Osteocyte (in vitro differentiated cells): ENCODE results near the gene PRELID3B. TPM values are rescaled to one million over a fixed set of nuclear protein-coding genes. Genes with fewer than 3 reads are reported as not detected.
"Not testable (repeated sequence)": the region's sequence is repeated elsewhere in the genome, so short reads cannot be mapped to it uniquely, and the experiment has no call there.

ENCODE experiments used
- DNase-seq: peaks from one replicate; pipeline ENCODE4 v3.0.0; 2021; ENCODE audit warnings: mixed read lengths; ENCODE audit not compliant: unreplicated experiment; ENCODE audit errors: extremely low spot score
- H3K27ac Mint-ChIP-seq: one replicate; pipeline ENCODE4 v1.8.0; 2021; ENCODE audit warnings: mild to moderate bottlenecking, mixed read lengths; ENCODE audit not compliant: unreplicated experiment
- H3K27me3 Mint-ChIP-seq: one replicate; pipeline ENCODE4 v1.8.0; 2021; ENCODE audit warnings: mixed read lengths; ENCODE audit not compliant: unreplicated experiment
- H3K36me3 Mint-ChIP-seq: one replicate; pipeline ENCODE4 v1.8.0; 2021; ENCODE audit warnings: mixed read lengths; ENCODE audit not compliant: unreplicated experiment
- H3K4me1 Mint-ChIP-seq: one replicate; pipeline ENCODE4 v1.8.0; 2021; ENCODE audit warnings: mixed read lengths; ENCODE audit not compliant: unreplicated experiment
- H3K4me3 Mint-ChIP-seq: one replicate; pipeline ENCODE4 v1.8.0; 2021; ENCODE audit warnings: mild to moderate bottlenecking, moderate library complexity, mixed read lengths; ENCODE audit not compliant: unreplicated experiment
- H3K9me3 Mint-ChIP-seq: one replicate; pipeline ENCODE4 v1.8.0; 2021; ENCODE audit warnings: mixed read lengths; ENCODE audit not compliant: unreplicated experiment
- total RNA-seq: library from RNA; stranded (reverse); gene quantifications from 2 replicates; pipeline ENCODE4 v1.2.1, GENCODE V29; 2021
- TF ChIP-seq, protein P1 (sequence below): fragments of 200-600 bp; sonication (generic); IDR thresholded peaks from 2 replicates; pipeline ENCODE4 v1.5.0; 2021; ENCODE audit warnings: antibody characterized with exemption, mild to moderate bottlenecking, moderate library complexity

PRELID3B gene
- total RNA-seq, 1 donor from 2014 or later, result 45.1 TPM

DNA sequence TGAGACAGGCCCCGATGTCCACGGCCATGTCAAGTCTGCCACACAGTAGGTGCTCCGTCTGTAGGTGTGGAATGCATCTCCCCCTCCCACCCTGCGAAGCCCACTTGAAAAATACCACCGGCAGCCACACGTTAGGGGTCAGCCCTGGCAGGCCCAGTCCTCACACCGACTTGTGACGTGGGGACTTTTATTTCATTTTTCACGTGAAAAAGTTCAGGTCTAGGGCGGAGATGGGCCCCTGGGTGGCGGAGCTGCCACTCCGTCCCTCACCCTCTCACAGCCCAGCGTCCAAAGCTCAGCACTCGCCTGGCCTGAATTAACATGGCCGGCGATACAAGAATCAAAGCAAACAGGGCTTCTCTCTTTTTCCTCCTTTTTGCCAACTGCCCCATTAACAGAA is 27.2 kb downstream of the PRELID3B start:
- no peak overlapping the region for H3K27ac Mint-ChIP-seq
- H3K4me1 Mint-ChIP-seq, result peaks cover 36% of the 10 kb centered on the region
- no peak for DNase-seq
- H3K9me3 Mint-ChIP-seq, result no peaks in the 10 kb centered on the region
- H3K4me3 Mint-ChIP-seq, result no peak overlapping the region
- TF ChIP-seq, protein P1, sequence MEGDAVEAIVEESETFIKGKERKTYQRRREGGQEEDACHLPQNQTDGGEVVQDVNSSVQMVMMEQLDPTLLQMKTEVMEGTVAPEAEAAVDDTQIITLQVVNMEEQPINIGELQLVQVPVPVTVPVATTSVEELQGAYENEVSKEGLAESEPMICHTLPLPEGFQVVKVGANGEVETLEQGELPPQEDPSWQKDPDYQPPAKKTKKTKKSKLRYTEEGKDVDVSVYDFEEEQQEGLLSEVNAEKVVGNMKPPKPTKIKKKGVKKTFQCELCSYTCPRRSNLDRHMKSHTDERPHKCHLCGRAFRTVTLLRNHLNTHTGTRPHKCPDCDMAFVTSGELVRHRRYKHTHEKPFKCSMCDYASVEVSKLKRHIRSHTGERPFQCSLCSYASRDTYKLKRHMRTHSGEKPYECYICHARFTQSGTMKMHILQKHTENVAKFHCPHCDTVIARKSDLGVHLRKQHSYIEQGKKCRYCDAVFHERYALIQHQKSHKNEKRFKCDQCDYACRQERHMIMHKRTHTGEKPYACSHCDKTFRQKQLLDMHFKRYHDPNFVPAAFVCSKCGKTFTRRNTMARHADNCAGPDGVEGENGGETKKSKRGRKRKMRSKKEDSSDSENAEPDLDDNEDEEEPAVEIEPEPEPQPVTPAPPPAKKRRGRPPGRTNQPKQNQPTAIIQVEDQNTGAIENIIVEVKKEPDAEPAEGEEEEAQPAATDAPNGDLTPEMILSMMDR, result no peak
- no peaks in the 10 kb centered on the region for H3K36me3 Mint-ChIP-seq
- no peaks in the 10 kb centered on the region for H3K27me3 Mint-ChIP-seq

DNA sequence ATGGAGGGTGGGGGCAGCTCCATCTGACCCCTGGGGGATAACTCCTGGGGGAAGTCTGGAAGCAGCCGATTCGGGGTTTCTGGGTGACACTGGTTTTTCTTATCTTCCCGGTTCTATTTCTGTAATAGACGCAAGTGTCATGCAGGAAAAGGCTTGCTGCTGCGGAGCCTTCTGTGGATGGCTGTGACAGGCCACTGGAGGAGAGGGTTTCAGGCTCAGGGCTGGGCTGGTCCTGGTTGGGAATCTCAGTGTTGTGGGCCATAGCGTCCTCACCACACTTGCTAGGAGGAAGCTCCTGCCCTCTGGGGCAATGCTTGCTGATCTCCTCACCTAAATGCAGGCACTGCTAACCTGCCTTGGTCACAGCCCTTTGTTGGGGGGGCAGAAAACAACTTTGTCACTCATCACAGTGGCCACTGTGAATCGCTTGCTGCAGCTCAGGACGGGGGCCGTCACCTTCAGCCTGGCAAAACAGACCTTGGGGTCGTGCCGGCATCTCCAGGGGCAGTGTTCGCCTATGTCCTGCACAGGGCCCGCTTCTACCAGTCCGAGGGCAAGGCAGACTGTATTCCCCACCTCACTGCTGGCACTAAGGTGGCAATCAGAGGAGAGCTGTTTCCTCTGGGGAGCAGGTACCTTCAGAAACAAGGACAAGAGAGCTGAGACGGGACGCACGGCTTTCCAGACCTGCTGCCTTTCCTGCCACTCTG is 27.8 kb downstream of the PRELID3B start:
- peak; percentile 66 for DNase-seq
- TF ChIP-seq, protein P1, result no peak
- Mint-ChIP-seq H3K4me3 (no peak overlapping the region), H3K9me3 (no peaks in the 10 kb centered on the region), H3K4me1 (peaks cover 41% of the 10 kb centered on the region), H3K27me3 (no peaks in the 10 kb centered on the region), H3K27ac (peak overlapping the region; percentile 78), H3K36me3 (no peaks in the 10 kb centered on the region)

DNA sequence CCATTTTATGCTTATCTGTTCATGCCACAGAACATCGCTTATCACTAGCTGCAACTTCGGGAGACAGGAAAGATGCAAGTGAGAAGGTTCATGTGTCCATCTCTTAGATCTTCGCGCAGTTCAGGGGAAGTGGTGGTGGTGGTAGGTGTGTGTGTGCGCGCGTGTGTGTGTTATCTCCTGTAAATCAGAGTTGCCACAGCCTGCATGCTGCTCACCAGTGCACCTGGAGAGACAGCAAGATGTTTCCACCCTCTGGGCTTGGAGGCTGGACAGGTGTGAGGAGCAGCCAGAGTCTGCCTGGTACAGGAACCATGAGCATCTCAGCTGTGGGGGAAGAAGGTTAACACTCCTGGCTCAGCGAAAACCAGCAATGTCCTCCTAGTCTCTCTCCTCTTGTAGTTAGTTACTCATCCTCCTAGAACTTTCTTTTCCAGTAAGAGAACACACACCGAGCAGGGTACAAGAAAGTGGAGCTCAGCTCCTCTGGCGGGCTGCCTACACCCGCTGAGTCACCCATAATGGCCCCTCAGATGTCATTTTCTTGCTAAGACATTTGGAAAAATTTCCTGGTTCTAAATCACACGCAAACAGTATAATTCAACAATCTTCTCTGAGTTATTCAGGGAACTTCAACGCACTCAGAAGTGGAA is 28.5 kb downstream of the PRELID3B start:
- no peaks in the 10 kb centered on the region for H3K9me3 Mint-ChIP-seq
- peaks cover 42% of the 10 kb centered on the region for H3K4me1 Mint-ChIP-seq
- no peak overlapping the region for H3K4me3 Mint-ChIP-seq
- TF ChIP-seq, protein P1, result no peak
- DNase-seq, result peak; percentile 42
- no peaks in the 10 kb centered on the region for H3K27me3 Mint-ChIP-seq
- no peaks in the 10 kb centered on the region for H3K36me3 Mint-ChIP-seq
- peak overlapping the region; percentile 78 for H3K27ac Mint-ChIP-seq

DNA sequence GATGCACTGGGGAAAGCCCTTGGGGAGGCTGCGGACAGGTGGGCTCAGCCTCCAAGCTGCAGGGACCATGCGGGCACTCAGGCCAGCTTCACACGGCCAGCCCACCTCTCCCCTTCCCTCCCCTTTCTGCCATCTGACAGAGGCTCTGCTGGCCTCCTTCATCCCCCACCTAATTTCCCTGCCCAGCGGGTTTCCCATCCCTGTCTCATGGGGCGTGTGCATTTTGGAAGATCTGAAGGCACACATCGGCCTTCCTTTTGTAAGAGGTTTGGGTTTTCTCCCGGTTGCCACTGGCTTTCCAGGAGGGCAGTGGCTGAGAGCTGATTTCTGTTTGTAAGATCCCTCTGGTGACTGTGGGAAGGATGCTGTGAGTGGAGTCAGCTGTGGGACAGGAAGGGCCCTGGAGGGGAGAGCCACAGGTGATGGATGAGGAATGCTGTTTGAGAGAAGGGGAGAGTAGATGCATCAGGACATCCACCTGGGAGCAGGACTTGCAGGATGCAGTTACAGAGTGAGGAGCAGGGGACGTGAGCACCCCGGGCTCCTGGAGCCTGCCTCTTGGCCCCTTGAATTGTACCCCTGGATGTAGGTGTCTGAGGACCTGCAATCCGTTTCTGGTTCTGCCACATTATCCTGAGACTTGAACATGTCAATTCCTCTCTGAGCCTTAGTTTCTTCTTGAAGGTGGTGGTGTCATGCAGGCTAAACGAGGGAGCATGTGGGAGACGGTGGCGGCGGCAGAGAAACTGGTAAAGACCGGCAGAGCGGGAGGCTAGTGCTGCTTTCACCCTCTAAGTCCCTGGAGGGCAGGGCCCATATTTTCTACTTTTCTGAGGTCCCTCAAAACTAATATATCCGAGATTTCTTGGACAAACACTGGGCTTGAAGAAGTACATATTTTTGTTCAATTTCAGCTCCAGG is 29.3 kb downstream of the PRELID3B start:
- Mint-ChIP-seq H3K4me3 (no peak overlapping the region), H3K4me1 (peaks cover 42% of the 10 kb centered on the region), H3K9me3 (no peaks in the 10 kb centered on the region), H3K27me3 (no peaks in the 10 kb centered on the region), H3K27ac (peak overlapping the region; percentile 98), H3K36me3 (no peaks in the 10 kb centered on the region)
- TF ChIP-seq, protein P1, result no peak
- peak; percentile 51 for DNase-seq

DNA sequence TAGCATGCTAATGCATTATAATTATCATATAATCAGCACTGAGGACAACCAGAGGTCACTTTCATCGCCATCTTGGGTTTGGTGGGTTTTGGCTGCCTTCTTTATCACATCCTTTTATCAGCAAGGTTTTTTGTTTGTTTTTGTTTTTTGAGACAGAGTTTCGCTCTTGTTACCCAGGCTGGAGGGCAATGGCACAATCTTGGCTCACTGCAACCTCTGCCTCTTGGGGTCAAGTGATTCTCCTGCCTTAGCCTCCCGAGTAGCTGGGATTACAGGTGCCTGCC is 30.8 kb downstream of the PRELID3B start:
- H3K27me3 Mint-ChIP-seq, H3K4me3 Mint-ChIP-seq, H3K9me3 Mint-ChIP-seq, H3K36me3 Mint-ChIP-seq, DNase-seq: not testable (repeated sequence)
- H3K27ac Mint-ChIP-seq, result peak overlapping the region; percentile 98
- H3K4me1 Mint-ChIP-seq, result peaks cover 40% of the 10 kb centered on the region
